Motor neuron (in vitro differentiated cells): Measurements from ENCODE around the gene SUB1. TPM values are rescaled to one million over a fixed set of nuclear protein-coding genes. Genes with fewer than 3 reads are reported as not detected.
"Not testable (repeated sequence)": the region's sequence is repeated elsewhere in the genome, so short reads cannot be mapped to it uniquely, and the experiment has no call there.

ENCODE experiments used
- ATAC-seq, 8 experiments: fragments of 200-7000 bp; cut with Tn5 transposase; replicated peaks in 6 of 8; 2 replicates each; pipeline ENCODE4 v1.8.0; 2021; ENCODE audit warnings: mild to moderate bottlenecking in 8 of 8, moderate library complexity in 8 of 8
- H3K27ac ChIP-seq, 2 donors: fragments of 250-450 bp; sonication (Bioruptor Pico); 2 replicates each; pipeline ENCODE4 v1.9.0; 2021; ENCODE audit warnings: antibody characterized with exemption in 2 of 2, mild to moderate bottlenecking in 2 of 2, moderate library complexity in 1 of 2
- H3K4me1 ChIP-seq, 2 donors: fragments of 250-450 bp; sonication (Bioruptor Pico); replicated peaks in 1 of 2; 2 replicates each; pipeline ENCODE4 v1.6.1; 2021; ENCODE audit warnings: antibody characterized with exemption in 2 of 2, mild to moderate bottlenecking in 2 of 2, moderate library complexity in 1 of 2
- H3K4me3 ChIP-seq, 5 donors: fragments of 250-450 bp; sonication (Bioruptor Pico); 2 replicates each; pipeline ENCODE4 v1.9.0; 2021; ENCODE audit warnings: antibody characterized with exemption in 5 of 5, mild to moderate bottlenecking in 5 of 5, moderate library complexity in 4 of 5
- WGBS, 10 experiments: fragments of 450-650 bp; shearing (Covaris generic); methylation state at CpG; one replicate each; pipeline ENCODE4 v1.0.0; 2022; 5-methylcytosine and 5-hydroxymethylcytosine counted together
- in situ Hi-C, 9 experiments: fragments of 400-800 bp; cut with MboI; loops; one replicate each; pipeline ENCODE4 v1.15.0; 2021; ENCODE audit warnings: low sequenced_read_pairs in 9 of 9, low pct_unique_long_range_greater_than_20kb in 2 of 9; ENCODE audit not compliant: unreplicated experiment in 9 of 9
- total RNA-seq, 8 experiments: library from RNA; unstranded; fragments of 300-600 nt; gene quantifications; 2 replicates each; pipeline versions ENCODE4 v1.2.3 to v1.2.4, GENCODE V29; 2022

Gene SUB1
- total RNA-seq, 8 experiments from 2014 or later = 123 to 587 (median 214) TPM

DNA sequence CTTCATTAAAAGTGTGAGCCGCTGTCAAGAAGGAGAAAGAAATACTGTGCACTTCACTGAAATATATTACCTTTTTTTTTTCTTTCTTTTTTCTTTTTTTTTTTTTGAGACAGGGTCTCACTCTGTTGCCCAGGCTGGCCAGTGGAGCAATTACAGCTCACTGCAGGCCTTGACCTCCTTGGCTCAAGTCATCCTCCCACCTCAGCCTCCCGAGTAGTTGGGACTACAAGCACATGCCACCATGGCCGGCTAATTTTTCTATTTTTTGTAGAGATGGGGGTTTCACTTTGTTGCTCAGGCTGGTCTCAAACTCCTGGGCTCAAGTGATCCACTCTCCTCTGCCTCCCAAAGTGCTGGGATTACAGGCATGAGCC lies 11.9 kb upstream of the SUB1 start:
- H3K4me3 ChIP-seq, ATAC-seq, H3K27ac ChIP-seq, in situ Hi-C loops, H3K4me1 ChIP-seq: not testable (repeated sequence)
- 73 to 100% (median 88%) methylated on average over 1 to 3 of the region's 3 CpGs for WGBS, 10 experiments

DNA sequence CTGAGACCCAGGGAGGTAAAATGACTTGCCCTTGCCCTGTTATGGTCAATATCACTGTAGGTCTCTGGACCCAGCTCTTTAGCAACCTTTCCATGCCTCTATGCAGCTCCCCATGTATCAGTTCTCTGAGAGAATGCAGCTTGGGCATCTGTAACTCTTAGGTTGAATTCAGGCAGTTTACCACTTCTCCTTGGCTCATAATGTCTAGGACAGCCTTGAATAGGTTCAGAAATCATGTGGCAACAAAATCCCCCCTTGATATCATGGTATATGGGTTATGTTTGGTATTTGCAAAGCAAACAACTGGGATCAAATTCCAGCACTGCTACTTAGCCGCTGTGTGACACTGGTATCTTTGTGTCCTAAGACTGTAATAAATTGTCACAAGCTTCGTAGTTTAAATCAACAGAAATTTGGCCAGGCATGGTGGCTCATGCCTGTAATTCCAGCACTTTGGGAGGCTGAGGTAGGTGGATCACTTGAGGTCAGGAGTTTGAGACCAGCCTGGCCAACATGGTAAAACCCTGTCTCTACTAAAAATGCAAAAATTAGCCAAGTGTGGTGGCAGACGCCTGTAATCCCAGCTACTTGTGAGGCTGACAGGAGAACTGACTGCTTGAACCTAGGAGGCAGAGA lies 10.7 kb upstream of the SUB1 start:
- no peak for ATAC-seq
- Histone ChIP-seq H3K4me3 (no peak overlapping the region), H3K4me1 (no peaks in the 10 kb centered on the region), H3K27ac (no peak overlapping the region)
- WGBS, 10 experiments = 34 to 100% (median 80%) methylated on average over 1 to 2 of the region's 3 CpGs; no CpG with 5 or more reads in 3 of the 10 experiments
- in situ Hi-C loops = loop anchor here in 7 of 9 experiments (25.0 kb wide), 1 partner anchor 87 kb away; no protein-coding TSS in a partner anchor

DNA sequence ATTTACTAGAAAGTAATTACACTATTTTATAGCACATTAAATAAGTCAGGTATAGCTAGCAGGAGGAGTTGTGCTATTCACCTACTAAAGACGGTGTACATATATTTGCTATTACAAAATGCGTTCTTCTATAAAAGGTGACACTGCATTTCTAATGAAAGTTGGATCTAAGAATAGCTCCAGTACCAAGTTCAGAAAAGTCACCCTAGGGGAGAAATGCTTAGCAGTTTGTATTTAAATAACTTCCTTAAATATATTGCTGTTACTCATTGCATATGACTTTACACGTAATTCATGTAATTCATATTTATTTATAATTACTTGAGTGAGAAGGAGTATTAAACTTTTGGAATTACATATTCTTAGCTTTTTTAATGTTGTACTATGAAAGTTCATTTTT lies 7.0 kb upstream of the SUB1 start:
- in situ Hi-C loops = loop anchor here in 7 of 9 experiments (25.0 kb wide), 1 partner anchor 91 kb away; no protein-coding TSS in a partner anchor
- Histone ChIP-seq H3K27ac (no peak overlapping the region), H3K4me3 (no peak overlapping the region), H3K4me1 (no peaks in the 10 kb centered on the region)
- peak in 1 of 8 experiments; percentile 64 for ATAC-seq
- 0 to 97% (median 69%) methylated on average over 1 to 3 of the region's 3 CpGs; no CpG with 5 or more reads in 1 of the 10 experiments for WGBS, 10 experiments

DNA sequence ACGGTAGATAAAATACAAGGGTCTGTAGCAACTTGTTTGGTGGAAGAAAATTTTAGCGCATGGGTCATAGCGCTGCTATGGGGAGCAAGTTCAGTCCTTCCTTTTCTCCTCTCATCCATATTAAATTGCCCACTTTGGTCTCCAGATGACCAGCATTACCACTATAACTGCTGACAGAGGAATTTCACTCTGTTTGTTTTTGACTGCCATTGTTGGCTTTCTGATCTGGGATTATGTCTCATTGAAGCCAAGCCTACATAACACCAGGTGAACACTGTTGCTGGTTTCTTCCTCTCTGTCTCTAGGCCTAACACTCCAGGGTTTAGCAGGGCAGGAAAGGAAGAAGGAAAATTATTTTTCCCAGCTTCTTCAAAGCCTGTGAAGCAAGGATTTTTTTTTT lies 6.6 kb upstream of the SUB1 start:
- no peaks in the 10 kb centered on the region for H3K4me1 ChIP-seq
- no peak overlapping the region for H3K4me3 ChIP-seq
- in situ Hi-C loops = loop anchor here in 7 of 9 experiments (25.0 kb wide), 1 partner anchor 91 kb away; no protein-coding TSS in a partner anchor
- ATAC-seq = peak in 1 of 8 experiments; percentile 54
- no peak overlapping the region for H3K27ac ChIP-seq
- 63 to 100% (median 87%) methylated on average over 1 to 3 of the region's 3 CpGs for WGBS, 10 experiments

DNA sequence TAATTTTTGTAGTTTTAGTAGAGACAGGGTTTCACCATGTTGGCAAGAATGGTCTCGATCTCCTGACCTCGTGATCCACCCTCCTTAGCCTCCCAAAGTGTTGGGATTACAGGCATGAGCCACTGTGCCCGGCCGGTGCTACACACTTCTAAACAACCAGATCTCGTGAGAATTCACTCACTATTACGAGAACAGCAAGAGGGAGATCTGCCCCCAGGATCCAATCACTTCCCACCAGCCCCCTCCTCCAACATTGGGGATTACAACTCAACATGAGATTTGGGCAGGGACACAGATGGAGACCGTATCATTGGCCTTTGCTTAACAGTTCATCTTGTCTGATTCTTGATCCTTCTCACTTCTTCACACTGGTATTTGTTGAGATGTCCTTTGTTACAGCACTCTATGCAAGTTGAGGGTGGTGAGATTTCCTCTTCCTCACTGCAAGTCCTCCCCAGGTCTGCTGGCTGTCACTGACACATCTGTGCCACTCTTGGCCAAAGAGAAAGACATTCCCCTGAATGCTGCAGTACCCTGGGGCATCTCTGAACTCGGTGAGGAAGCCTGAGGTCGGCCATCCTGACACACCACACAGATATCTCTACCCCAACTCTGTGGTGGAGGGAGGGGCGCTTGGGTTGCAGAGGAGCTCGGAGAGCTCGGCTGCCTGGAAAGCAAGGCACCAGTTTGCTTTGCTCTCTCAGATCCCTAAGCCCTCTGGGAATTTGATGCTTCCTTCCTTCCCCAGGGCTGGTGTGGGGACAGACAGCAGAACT lies 4.2 kb upstream of the SUB1 start:
- no peak overlapping the region for H3K4me3 ChIP-seq
- 63 to 100% (median 85%) methylated on average over 1 to 7 of the region's 12 CpGs; no CpG with 5 or more reads in 2 of the 10 experiments for WGBS, 10 experiments
- no peak overlapping the region for H3K27ac ChIP-seq
- in situ Hi-C loops = loop anchor here in 7 of 9 experiments (25.0 kb wide), 1 partner anchor 94 kb away; no protein-coding TSS in a partner anchor
- ATAC-seq = no peak
- H3K4me1 ChIP-seq = no peaks in the 10 kb centered on the region

DNA sequence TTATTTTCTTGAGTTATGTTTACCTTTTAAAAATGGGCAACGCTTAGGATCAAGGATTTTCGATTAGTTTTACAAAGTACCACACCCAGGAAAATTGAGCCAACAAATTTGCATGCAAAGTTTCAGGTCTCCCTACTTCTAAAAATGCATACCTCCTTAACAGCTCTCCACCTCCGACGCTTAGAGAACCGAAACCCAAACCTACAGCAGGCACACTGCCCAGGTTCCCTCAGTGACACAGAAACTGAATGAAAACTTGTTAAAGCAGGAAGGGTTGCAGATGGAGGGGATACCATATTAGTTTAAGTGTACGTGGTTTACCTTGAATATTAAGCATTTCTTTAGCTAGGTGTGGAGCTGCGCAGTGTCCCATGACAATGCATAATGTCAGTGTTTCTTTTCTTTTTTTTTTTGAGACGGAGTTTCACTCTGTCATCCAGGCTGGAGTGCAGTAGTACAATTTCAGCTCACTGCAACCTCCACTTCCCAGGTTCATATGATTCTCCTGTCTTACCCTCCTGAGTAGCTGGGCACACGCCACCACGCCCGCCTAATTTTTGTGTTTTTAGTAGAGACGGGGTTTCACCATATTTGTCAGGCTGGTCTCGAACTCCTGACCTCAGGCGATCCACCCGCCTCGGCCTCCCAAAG lies 1.6 kb upstream of the SUB1 start:
- Histone ChIP-seq H3K27ac (no peak overlapping the region), H3K4me1 (peaks cover 0 to 10% of the 10 kb centered on the region in 2 donors), H3K4me3 (no peak overlapping the region)
- ATAC-seq = no peak
- 28 to 96% (median 75%) methylated on average over 2 to 14 of the region's 16 CpGs for WGBS, 10 experiments
- in situ Hi-C loops = loop anchor here in 7 of 9 experiments (25.0 kb wide), 1 partner anchor 96 kb away; no protein-coding TSS in a partner anchor

DNA sequence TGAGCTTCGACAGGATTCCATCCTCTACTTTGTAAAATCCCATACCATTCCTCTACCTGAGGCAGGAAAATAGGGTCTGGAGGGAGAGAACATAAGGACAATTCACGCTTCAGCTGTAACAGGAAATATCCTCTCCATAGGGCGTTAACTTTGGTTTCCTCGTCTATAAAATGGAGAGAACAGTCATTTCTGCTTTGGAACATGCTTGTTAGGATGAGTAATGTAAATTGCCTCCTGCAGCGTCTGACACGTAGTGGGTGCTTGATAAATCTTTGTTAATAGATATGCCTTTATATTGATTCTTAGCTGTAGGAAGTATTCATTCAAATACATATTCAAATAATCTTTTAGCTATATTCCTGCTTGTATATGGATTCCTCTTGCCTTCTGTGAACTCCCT lies 711 bp upstream of the SUB1 start:
- peaks cover 0 to 10% of the 10 kb centered on the region in 2 donors for H3K4me1 ChIP-seq
- in situ Hi-C loops = loop anchor here in 7 of 9 experiments (25.0 kb wide), 1 partner anchor 97 kb away; no protein-coding TSS in a partner anchor
- WGBS, 10 experiments = 9 to 90% (median 38%) methylated on average over 1 to 6 of the region's 6 CpGs; no CpG with 5 or more reads in 2 of the 10 experiments
- peak in 1 of 8 experiments; percentile 0 for ATAC-seq
- no peak overlapping the region for H3K4me3 ChIP-seq
- no peak overlapping the region for H3K27ac ChIP-seq

DNA sequence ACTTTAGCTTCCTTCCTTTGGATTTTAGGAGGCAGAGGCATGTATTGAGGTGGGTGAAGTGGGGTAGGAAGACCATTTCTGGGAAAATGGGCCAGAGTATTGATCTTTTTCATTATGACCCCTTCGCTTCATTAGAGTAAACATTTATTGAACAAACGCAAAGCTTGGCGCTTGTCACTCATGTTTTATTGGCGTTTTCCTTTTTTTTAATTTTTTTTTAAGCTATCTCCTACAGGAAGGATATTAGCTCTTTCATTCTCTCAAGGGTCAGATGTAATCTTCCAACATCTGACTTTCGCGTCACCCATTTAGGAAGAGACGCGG lies 273 bp upstream of the SUB1 start:
- in situ Hi-C loops = loop anchor here in 7 of 9 experiments (25.0 kb wide), 1 partner anchor 98 kb away; no protein-coding TSS in a partner anchor
- no peak for ATAC-seq

DNA sequence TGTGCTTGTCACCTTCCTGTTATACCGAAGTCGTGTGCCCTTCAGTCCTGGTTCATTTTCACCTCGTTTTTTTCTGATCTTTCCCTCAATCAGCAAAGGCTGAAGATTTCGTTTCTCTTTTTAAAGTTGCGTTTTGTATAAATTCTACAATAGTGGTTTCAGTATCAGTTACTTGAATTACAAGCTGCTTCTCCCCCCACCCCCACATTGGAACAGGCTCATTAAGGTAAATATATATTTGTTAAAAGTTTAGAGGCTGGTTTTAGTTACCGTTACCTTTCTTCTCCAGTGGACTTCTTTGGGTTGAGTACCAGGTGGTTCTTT lies 881 bp downstream of the SUB1 start:
- H3K27ac ChIP-seq = peak overlapping the region; percentile 95 to 98
- ATAC-seq = no peak
- H3K4me1 ChIP-seq = peaks cover 0 to 10% of the 10 kb centered on the region in 2 donors
- H3K4me3 ChIP-seq = peak overlapping the region; percentile 80 to 98 (median 91)
- 0 to 14% (median 0%) methylated on average over 1 to 6 of the region's 6 CpGs; no CpG with 5 or more reads in 1 of the 10 experiments for WGBS, 10 experiments
- in situ Hi-C loops = loop anchor here in 7 of 9 experiments (25.0 kb wide), 1 partner anchor 99 kb away; no protein-coding TSS in a partner anchor

More for the DNA sequence above, 273 bp upstream of the SUB1 start:
- Histone ChIP-seq H3K27ac (peak overlapping the region in 1 of 2 donors; percentile 98), H3K4me1 (peaks cover 0 to 10% of the 10 kb centered on the region in 2 donors), H3K4me3 (peak overlapping the region; percentile 80 to 98 (median 91))
- WGBS, 10 experiments = 0 to 100% (median 43%) methylated on average over 1 to 8 of the region's 8 CpGs

DNA sequence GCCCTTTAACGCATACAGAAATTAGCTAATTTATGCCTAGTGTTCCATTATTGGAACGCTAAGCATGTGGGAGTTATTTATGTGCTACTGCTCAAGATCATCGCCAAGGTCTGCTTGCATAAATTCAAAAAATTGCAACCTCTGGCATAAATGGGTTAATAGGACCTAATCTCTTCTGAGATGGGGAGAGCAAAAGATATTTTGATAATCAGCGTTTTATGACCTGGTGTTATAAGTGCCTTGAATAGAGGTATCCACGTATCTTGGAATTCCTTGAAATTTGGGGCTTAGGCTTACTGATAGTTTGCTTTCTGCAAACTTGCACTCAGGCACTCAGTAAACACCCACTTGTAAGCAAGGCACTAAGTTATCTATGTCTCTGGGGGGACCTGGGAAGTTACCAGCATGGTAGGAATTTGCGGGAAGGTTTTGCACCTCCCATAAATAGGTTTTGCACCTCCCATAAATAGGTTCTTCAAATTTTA lies 1.8 kb downstream of the SUB1 start:
- in situ Hi-C loops = loop anchor here in 7 of 9 experiments (25.0 kb wide), 1 partner anchor 100 kb away; no protein-coding TSS in a partner anchor

DNA sequence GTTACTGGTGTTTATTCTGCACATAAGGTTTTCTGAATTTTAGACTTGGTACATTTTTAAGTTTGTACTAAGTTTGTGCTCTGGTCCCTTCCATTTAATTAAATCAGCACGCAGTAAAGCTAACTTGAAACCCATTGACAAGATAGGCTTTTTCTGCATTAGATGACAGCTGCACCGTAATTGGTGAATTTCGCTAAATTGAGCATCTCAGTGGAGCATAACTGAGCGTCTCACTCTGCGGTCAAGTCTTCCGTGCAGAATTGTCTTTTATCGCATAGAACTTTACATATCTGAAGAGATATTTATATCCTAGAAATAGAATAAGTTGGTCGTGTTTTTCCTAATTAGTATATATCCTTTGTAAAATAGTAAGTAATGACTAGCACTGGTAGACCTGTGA lies 4.1 kb downstream of the SUB1 start:
- Histone ChIP-seq H3K4me3 (no peak overlapping the region), H3K27ac (no peak overlapping the region), H3K4me1 (peaks cover 0 to 10% of the 10 kb centered on the region in 2 donors)
- in situ Hi-C loops = loop anchor here in 7 of 9 experiments (25.0 kb wide), 1 partner anchor 102 kb away; no protein-coding TSS in a partner anchor
- ATAC-seq = no peak
- WGBS, 10 experiments = 47 to 100% (median 89%) methylated on average over 3 to 8 of the region's 8 CpGs; no CpG with 5 or more reads in 1 of the 10 experiments

More for the DNA sequence above, 1.8 kb downstream of the SUB1 start:
- WGBS, 10 experiments = 33 to 94% (median 80%) methylated on average over 1 to 6 of the region's 6 CpGs; no CpG with 5 or more reads in 1 of the 10 experiments
- peak overlapping the region; percentile 80 to 98 (median 91) for H3K4me3 ChIP-seq
- no peak overlapping the region for H3K27ac ChIP-seq
- peaks cover 0 to 10% of the 10 kb centered on the region in 2 donors for H3K4me1 ChIP-seq
- ATAC-seq = no peak
